ENCODE measurements around the gene ZNF491.
A peak's percentile ranks its signal among the peaks of the same experiment; 100 is the strongest.

- TF ChIP-seq JUND (IDR thresholded peaks at IDR 0.05) (no peak), CTCF (IDR thresholded peaks at IDR 0.05 in 2 of 3, conservative IDR thresholded peaks at IDR 0.05 in 1 of 3; ENCODE audit: borderline replicate concordance in 1 of 3, insufficient read depth in 1 of 3, low read depth in 2 of 3, low read length in 2 of 3) (no peak), SIN3A (IDR thresholded peaks at IDR 0.05; ENCODE audit: low read depth) (peak; percentile 31; the same call in 1 of the 2 replicates), ZBTB33 (IDR thresholded peaks at IDR 0.05; ENCODE audit: extremely low read depth, insufficient replicate concordance, low read length) (no peak), YY1 (IDR thresholded peaks at IDR 0.05; ENCODE audit: extremely low read depth, insufficient replicate concordance, low read depth, low read length) (peak; percentile 37), FOSL1 (IDR thresholded peaks at IDR 0.05; ENCODE audit: low read depth) (no peak), POLR2A (IDR thresholded peaks at IDR 0.05; ENCODE audit: borderline replicate concordance, extremely low read depth, insufficient read depth, insufficient read length) (no peak), MAX (IDR thresholded peaks at IDR 0.05) (no peak; the same call in 1 of the 2 replicates), CEBPB (IDR thresholded peaks at IDR 0.05; ENCODE audit: low read depth) (no peak), REST (IDR thresholded peaks at IDR 0.05; ENCODE audit: low read depth) (no peak), EZH2phosphoT487 (IDR thresholded peaks at IDR 0.05; ENCODE audit: borderline replicate concordance) (no peak)
Measured at GRCh38 chr19:11814029-11814699, 15.8 kb downstream of the ZNF491 start, which contains the start of gene ZNF440.

Data from HCT116 (cell line).